Type B pancreatic cell (in vitro differentiated cells): Measurements from ENCODE around the gene EPS8L2. TPM values are rescaled to one million over a fixed set of nuclear protein-coding genes. Genes with fewer than 3 reads are reported as not detected.

Experiments
- DNase-seq: peaks from one replicate; pipeline ENCODE4 v3.0.0; 2021; ENCODE audit warnings: mixed read lengths; ENCODE audit not compliant: unreplicated experiment; ENCODE audit errors: extremely low spot score
- H3K27ac Mint-ChIP-seq: 2 replicates; pipeline ENCODE4 v1.8.0; 2021; ENCODE audit warnings: mild to moderate bottlenecking, mixed read lengths
- H3K27me3 Mint-ChIP-seq: 2 replicates; pipeline ENCODE4 v1.8.0; 2021; ENCODE audit warnings: mixed read lengths
- H3K36me3 Mint-ChIP-seq: 2 replicates; pipeline ENCODE4 v1.8.0; 2021; ENCODE audit warnings: mixed read lengths
- H3K4me1 Mint-ChIP-seq: one replicate; pipeline ENCODE4 v1.8.0; 2021; ENCODE audit warnings: mixed read lengths; ENCODE audit not compliant: unreplicated experiment
- H3K4me3 Mint-ChIP-seq: 2 replicates; pipeline ENCODE4 v1.8.0; 2021; ENCODE audit warnings: mild to moderate bottlenecking, mixed read lengths
- H3K9me3 Mint-ChIP-seq: 2 replicates; pipeline ENCODE4 v1.8.0; 2021; ENCODE audit warnings: mixed read lengths
- CTCF ChIP-seq: fragments of 200-600 bp; sonication (generic); conservative IDR thresholded peaks from 2 replicates; pipeline ENCODE4 v1.5.0; 2021; ENCODE audit warnings: antibody characterized with exemption, mild to moderate bottlenecking
- total RNA-seq: library from RNA; stranded (reverse); gene quantifications from 2 replicates; pipeline ENCODE4 v1.2.1, GENCODE V29; 2021; ENCODE audit warnings: low replicate concordance

Gene EPS8L2
- total RNA-seq, 1 donor from 2014 or later, result 218 TPM

GRCh38 chr11:745428-745827, 39.4 kb downstream of the EPS8L2 start:
- H3K4me3 Mint-ChIP-seq, result peak overlapping the region; percentile 30
- H3K4me1 Mint-ChIP-seq, result peaks cover 16% of the 10 kb centered on the region
- no peaks in the 10 kb centered on the region for H3K9me3 Mint-ChIP-seq
- H3K27ac Mint-ChIP-seq, result no peak overlapping the region
- no peak for DNase-seq
- no peaks in the 10 kb centered on the region for H3K27me3 Mint-ChIP-seq
- TF ChIP-seq CTCF, result no peak
- no peaks in the 10 kb centered on the region for H3K36me3 Mint-ChIP-seq

- DNase-seq, result no peak
- Mint-ChIP-seq H3K27me3 (no peaks in the 10 kb centered on the region), H3K4me3 (peak overlapping the region; percentile 94), H3K9me3 (no peaks in the 10 kb centered on the region), H3K27ac (peak overlapping the region; percentile 96), H3K4me1 (peaks cover 16% of the 10 kb centered on the region), H3K36me3 (no peaks in the 10 kb centered on the region)
- TF ChIP-seq CTCF, result no peak
These were observed 40.5 kb downstream of the EPS8L2 start for GRCh38 chr11:746289-747157.

- H3K27me3 Mint-ChIP-seq, result no peaks in the 10 kb centered on the region
- peak; percentile 96 for DNase-seq
- no peaks in the 10 kb centered on the region for H3K9me3 Mint-ChIP-seq
- H3K27ac Mint-ChIP-seq, result peak within 1 kb of the TSS; percentile 96
- peak within 1 kb of the TSS; percentile 94 for H3K4me3 Mint-ChIP-seq
- peaks cover 2% of the 10 kb centered on the region for H3K36me3 Mint-ChIP-seq
- peaks cover 16% of the 10 kb centered on the region for H3K4me1 Mint-ChIP-seq
- TF ChIP-seq CTCF, result peak; percentile 46
These were observed 41.4 kb downstream of the EPS8L2 start, which contains the start of gene TALDO1 for GRCh38 chr11:747158-748006. Gene TALDO1, plus strand, starts transcription at chr11:747464. Its CDS starts 18 bp downstream, at chr11:747482.

GRCh38 chr11:748007-748359, 42.0 kb downstream of the EPS8L2 start:
- H3K4me3 Mint-ChIP-seq, result peak overlapping the region; percentile 88
- peak overlapping the region; percentile 90 for H3K27ac Mint-ChIP-seq
- DNase-seq, result no peak
- H3K4me1 Mint-ChIP-seq, result peaks cover 16% of the 10 kb centered on the region
- H3K27me3 Mint-ChIP-seq, result no peaks in the 10 kb centered on the region
- peaks cover 3% of the 10 kb centered on the region for H3K36me3 Mint-ChIP-seq
- no peak for TF ChIP-seq CTCF
- H3K9me3 Mint-ChIP-seq, result no peaks in the 10 kb centered on the region

- Mint-ChIP-seq H3K4me3 (peak overlapping the region; percentile 81), H3K9me3 (no peaks in the 10 kb centered on the region), H3K27me3 (no peaks in the 10 kb centered on the region), H3K36me3 (peaks cover 3% of the 10 kb centered on the region), H3K4me1 (peaks cover 12% of the 10 kb centered on the region), H3K27ac (peak overlapping the region; percentile 80)
- TF ChIP-seq CTCF, result no peak
- DNase-seq, result no peak
These were observed 43.7 kb downstream of the EPS8L2 start for GRCh38 chr11:749731-750130.
